Putamen (tissue), 1 donor: Measurements from ENCODE around the gene STRBP.
"Not testable (repeated sequence)": the region's sequence is repeated elsewhere in the genome, so short reads cannot be mapped to it uniquely, and the experiment has no call there.

Experiments
- DNase-seq: peaks from one replicate; pipeline ENCODE4 v3.0.0-alpha.2; 2016; ENCODE audit warnings: low spot score

The STRBP gene

DNA sequence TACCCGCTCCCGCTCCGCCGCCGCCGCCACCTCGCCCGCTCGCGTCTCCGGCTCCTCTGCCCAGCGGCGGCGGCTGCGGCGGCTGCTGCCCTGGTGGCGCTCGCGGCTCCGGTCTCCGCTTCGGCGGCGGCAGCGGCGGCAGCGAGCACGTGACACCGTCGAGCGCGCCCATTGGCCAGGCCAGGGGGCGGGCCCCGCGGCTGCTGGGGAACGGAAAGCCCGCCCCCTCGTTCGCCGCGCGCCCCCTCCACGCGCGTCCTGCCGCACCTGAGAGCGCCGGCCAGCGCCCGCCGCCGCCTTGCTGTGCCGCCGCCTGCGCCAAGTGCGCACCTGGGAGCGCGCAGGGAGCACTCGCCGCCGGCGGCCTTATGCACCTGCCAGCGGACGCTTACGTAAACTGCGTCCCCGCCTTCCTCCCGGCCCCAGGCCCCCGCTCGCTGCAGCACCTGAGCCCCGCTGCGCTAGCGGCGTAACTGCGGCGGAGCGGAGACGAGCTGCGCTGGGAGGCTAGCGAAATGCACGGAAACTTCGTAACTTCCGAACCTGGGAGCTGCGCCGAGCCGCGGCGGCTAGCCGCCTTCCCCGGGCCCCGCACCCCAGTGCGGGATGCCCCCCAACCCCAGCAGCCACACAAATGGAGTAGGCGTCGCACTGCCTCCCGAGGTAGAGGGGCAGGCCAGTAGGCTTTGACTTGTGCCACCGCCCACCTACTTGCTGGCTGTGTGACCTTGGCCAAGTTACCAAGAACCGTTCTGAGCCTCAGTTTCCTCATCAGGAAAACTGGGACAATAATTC is at the start of gene STRBP:
STRBP (minus strand) TSS at position 122 of the 795 bp plus-strand sequence. CDS start 84,452 bp downstream, outside the sequence.
- DNase-seq = peak; percentile 90

DNA sequence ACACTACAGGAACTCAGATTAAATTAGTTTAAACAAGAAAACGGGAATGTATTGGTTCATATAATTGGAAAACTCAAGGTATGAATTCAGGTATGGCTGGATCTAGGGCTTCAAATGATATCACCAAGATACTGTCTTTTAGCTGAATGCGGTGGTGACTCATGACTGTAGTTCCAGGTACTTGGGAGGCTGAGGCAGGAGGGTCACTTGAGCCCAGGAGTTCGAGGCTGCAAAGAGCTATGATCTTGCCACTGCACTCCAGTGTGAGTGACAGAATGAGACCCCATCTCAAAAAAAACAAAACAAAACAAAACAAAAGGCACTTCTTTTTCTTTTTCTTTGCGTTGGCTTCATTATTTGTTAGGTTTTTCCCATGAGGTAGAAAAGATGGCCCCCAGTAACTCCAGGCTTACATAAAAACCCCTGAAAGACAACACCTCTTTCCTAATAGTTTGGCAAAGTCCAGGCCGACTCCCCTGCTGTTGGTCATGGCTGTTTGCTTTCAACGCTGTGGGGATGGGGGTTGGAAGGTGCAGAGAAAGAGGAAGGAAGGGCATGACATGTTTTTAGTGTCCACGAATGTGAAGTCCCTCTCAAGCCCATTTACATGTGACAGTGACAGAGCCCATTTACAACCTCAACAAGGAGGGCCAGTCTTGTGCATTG is 47.8 kb upstream of the STRBP start:
- DNase-seq = no peak

GRCh38 chr9:123315635-123316034 is 47.2 kb upstream of the STRBP start:
- DNase-seq = no peak

GRCh38 chr9:123314617-123315016 is 46.2 kb upstream of the STRBP start:
- DNase-seq = no peak

GRCh38 chr9:123312306-123312877 is 44.0 kb upstream of the STRBP start:
- DNase-seq = no peak

DNA sequence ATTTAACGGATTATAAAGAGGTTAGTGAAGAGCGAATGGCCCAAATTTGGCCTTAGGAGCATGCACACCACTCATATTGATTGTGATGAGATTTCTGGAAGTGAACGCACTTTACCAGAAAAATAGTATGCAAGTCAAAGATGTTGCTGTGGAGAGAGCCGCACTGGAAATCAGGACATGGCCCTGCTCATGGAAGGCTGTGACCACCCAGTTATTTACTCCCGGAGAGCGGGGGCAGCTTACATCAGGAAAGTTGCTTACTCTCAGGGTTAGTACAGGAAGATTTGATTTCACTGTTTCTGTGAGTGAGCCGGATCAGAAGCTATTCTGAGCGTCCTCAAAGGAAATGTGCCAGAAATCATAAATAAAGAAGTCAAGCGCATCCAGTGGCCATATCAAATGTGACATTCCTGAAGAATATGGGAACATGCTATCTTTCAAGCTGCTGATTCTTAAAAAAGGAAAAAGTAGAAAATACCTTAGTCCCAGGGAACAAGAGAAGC is 42.9 kb upstream of the STRBP start:
- DNase-seq = no peak

- DNase-seq = no peak
These were observed 42.3 kb upstream of the STRBP start for GRCh38 chr9:123310551-123311249.

DNA sequence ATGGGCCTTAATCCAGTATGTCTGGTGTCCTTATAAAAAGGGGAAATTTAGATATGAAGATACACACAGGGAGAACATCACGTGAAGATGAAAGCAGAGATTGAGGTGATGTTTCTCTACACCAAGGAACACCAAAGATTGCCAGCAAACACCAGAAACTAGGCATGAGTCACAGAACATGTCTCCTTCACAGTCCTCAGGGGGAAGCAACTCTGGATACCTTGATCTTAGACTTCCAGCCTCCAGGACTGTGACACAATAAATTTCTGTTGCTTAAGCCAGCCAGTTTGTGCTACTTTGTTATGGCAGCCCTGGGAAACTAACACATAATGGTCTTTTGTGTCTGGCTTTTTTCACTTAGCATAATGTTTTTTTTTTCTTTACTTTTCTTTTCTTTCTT is 41.2 kb upstream of the STRBP start:
- DNase-seq = no peak

GRCh38 chr9:123305879-123306278 is 37.5 kb upstream of the STRBP start:
- DNase-seq = no peak

- DNase-seq = no peak
These were observed 35.9 kb upstream of the STRBP start for GRCh38 chr9:123304340-123304691.

GRCh38 chr9:123302348-123303214 is 34.2 kb upstream of the STRBP start:
- DNase-seq = no peak

GRCh38 chr9:123301936-123302335 is 33.5 kb upstream of the STRBP start:
- DNase-seq = not testable (repeated sequence)

DNA sequence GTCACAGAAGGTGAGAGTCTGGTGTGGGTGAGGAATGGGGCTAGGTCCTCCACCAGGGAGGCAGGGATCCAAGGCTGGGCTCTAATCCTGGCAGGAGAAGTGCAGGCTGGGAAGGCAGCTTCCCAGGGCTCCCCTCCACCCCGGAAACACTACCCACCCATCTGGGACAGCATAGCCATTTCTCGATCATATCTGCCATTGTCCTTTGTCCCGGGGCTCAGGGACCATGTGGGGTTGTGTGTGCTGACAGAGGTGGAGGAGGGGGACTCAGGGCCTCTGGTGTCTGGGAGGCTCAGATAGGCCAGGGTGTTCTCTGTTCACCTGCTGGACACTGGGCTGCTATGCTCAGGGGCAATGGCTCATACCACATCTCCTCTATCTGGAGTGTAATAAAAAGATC is 32.2 kb upstream of the STRBP start:
- no peak for DNase-seq

- DNase-seq = no peak
These were observed 31.3 kb upstream of the STRBP start for GRCh38 chr9:123299558-123300126.

DNA sequence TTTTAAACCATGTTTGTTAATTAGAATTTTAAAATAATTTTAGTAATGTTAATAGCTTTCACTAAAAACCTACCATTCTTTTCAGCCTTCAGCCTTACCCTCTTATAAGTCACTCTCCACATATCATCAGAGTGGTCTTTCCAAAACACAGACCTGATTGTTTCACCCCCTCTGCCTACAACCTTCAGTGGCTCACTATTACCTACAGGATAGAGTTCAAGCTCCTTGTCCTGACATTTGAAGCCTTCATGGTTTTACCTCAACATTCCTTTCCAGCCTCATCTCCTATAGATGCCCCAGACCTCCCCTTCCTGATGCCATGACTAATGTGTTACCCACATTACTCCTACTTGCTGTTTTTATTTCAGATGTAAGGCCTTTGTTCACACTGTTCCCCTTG is 27.8 kb upstream of the STRBP start:
- no peak for DNase-seq

DNA sequence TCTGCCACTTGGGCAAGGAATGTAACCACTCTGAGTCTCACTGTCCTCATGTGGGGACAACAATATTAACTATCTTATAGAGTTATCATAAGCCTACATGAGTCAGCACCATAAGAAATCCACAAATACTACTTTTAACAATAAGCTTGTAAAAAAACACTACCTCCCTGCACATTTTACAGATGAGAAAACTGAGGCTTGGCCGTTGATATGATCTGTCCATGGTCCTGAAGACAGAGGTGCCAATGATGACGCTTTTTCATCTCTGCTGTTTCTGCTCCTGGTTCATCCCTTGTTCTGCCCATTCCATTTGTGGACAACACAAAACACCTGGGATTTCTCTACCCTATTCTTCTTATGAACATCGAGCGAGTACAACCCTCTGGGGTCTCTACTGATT is 23.4 kb upstream of the STRBP start:
- no peak for DNase-seq

DNA sequence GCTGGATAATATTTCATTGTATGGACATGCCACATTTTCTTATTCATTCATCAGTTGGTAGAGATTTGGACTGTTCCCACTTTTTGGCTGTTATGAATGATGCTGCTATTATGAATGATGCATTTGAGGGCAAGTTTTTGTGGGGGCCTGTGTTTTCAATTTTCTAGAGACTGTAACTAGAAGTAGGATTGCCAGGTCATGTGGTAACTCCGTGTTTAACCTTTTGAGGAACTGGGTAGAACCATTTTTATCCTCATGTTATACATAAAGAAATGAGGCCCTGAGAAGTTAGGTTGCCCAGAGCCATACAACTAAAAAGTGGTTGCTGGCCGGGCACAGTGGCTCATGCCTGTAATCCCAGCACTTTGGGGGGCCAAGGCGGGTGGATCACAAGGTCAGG is 22.4 kb upstream of the STRBP start:
- DNase-seq = no peak

DNA sequence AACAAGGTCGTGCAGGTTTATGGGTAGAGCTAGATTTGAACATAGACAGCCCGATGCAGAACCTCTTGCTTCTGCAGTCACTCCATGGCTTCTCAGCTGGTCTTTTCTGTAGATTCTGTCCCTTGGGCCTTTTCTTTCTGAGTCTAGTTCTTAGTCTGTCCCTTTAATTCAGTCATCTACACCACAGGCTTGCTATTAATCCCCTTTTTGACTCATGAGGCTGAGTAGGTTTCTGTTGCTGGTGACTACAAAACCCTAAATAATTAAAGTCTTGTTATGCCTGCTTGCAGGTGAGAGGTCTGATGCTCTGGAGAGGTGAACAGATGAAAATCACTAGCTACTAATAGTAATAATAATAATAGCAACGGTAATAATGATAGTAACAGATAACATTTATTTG is 19.3 kb upstream of the STRBP start:
- DNase-seq = no peak

DNA sequence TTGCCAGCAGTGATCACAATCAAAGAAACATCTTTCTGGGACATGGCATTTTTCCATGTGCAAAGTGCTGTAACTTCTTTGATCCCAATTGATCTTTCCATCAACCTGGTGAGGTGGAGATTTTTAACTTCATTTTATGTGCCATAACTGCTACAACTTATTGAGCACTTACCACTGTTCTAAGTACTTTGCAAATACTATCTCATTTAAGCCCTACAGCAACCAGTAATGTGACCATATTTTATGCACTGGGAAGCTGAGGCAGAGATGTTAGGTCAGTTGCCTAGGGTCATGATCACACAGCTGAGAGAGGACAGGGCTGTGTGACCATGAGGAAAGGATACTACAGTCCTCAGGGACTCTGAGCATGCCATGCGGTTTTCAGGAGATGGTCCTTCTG is 17.9 kb upstream of the STRBP start:
- DNase-seq = no peak

- no peak for DNase-seq
These were observed 16.3 kb upstream of the STRBP start for GRCh38 chr9:123284656-123285055.

DNA sequence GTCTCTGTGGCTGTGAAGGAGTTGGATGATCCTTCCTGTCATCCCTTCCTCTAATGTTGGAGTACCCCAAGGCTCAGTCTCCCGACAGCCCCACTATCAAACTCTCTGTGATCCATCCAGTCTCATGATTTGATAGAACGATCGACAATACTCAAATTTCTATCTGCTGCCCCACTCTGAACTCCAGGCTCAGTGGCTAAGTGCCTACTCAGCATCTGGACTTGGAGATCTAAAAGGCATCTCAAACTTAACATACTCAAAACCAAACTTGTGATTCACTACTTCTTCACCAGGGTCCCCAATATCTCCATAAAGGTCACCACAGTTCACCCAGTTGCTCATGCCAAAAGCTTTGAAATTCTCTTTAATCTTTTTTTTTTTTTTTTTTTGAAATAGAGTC is 15.1 kb upstream of the STRBP start:
- DNase-seq = no peak
